ENCODE results near the gene TRAPPC12. TPM values are rescaled to one million over a fixed set of nuclear protein-coding genes. Genes with fewer than 3 reads are reported as not detected.
"Not testable (repeated sequence)": the region's sequence is repeated elsewhere in the genome, so short reads cannot be mapped to it uniquely, and the experiment has no call there.

Gene TRAPPC12
- total and polyA plus RNA-seq, 7 experiments from 2014 or later, result 29.8 to 160 (median 104) TPM

DNA sequence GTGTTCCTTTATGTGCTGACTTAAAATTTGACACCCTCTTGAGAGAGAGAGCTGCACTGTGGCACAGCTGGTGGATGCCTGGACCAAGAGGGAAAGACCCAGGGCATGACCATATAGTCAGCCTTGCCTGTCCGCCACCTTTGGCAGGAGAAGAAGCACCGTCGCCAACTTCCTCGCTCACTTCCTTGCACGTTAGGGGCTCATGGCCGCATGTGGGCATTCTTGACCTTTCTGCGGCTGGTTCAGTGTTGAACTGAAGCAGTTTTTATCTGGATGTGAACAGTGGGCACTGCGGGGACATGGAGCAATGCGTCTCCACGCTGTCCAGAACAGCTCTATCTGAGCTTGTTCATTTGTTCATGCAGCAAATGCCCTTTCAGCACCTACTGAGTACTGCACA is 66.9 kb downstream of the TRAPPC12 start:
- H3K27me3 Mint-ChIP-seq, result no peaks in the 10 kb centered on the region

DNA sequence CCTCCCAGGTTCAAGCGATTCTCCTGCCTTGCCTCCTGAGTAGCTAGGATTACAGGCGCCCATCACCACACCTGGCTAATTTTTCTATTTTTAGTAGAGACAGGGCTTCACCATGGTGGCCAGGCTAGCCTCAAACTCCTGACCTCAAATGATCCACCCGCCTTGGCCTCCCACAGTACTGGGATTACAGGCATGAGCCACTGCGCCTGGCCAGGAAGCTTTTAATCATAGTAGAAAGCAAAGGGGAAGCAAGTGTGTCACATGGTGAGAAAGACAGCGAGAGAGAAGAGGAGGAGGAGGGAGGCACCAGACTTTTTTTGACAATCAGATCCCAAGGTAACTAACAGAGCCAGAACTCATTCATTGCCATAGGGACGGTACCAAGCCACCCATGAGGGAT is 67.7 kb downstream of the TRAPPC12 start:
- H3K4me1 Mint-ChIP-seq; POLR2A ChIA-PET; H3K9me3 Mint-ChIP-seq; intact Hi-C loops (cut with micrococcal nuclease); H3K27ac Mint-ChIP-seq; H3K4me1 ChIP-seq (ENCODE audit: control insufficient read depth in 2 of 2, insufficient read depth in 2 of 2, low read length in 2 of 2); H3K4me3 Mint-ChIP-seq; H3K27ac ChIP-seq (ENCODE audit: low read depth, low read length); CTCF ChIA-PET; H3K4me3 ChIP-seq (ENCODE audit: low read length); H3K9me3 ChIP-seq (ENCODE audit: control insufficient read depth in 2 of 3, low read length in 3 of 3); H3K27me3 ChIP-seq (ENCODE audit: control insufficient read depth in 2 of 2, insufficient read depth in 2 of 2, low read length in 2 of 2); ATAC-seq; DNase-seq; H3K27me3 Mint-ChIP-seq: not testable (repeated sequence)
- H3K36me3 ChIP-seq (ENCODE audit: control insufficient read depth in 2 of 3, insufficient read depth in 3 of 3, low read length in 3 of 3), result peaks cover 0 to 85% (median 5%) of the 10 kb centered on the region in 3 experiments
- H3K36me3 Mint-ChIP-seq, result peaks cover 3 to 63% (median 13%) of the 10 kb centered on the region in 5 donors

More for the DNA sequence above, 66.9 kb downstream of the TRAPPC12 start:
- intact Hi-C loops (cut with micrococcal nuclease), result no loop called here
- Histone ChIP-seq H3K4me1 (ENCODE audit: control insufficient read depth in 2 of 2, insufficient read depth in 2 of 2, low read length in 2 of 2) (no peaks in the 10 kb centered on the region), H3K27me3 (ENCODE audit: control insufficient read depth in 2 of 2, insufficient read depth in 2 of 2, low read length in 2 of 2) (no peaks in the 10 kb centered on the region), H3K27ac (ENCODE audit: low read depth, low read length) (no peak overlapping the region), H3K4me3 (ENCODE audit: low read length) (no peak overlapping the region), H3K9me3 (ENCODE audit: control insufficient read depth in 2 of 3, low read length in 3 of 3) (no peaks in the 10 kb centered on the region), H3K36me3 (ENCODE audit: control insufficient read depth in 2 of 3, insufficient read depth in 3 of 3, low read length in 3 of 3) (peaks cover 0 to 77% (median 5%) of the 10 kb centered on the region in 3 experiments)
- no peaks in the 10 kb centered on the region for H3K9me3 Mint-ChIP-seq
- H3K36me3 Mint-ChIP-seq, result peaks cover 3 to 63% (median 13%) of the 10 kb centered on the region in 5 donors
- POLR2A ChIA-PET, result no interaction called here
- DNase-seq (no peak), ATAC-seq (no peak)
- no peak overlapping the region for H3K27ac Mint-ChIP-seq
- no peak overlapping the region for H3K4me3 Mint-ChIP-seq
- CTCF ChIA-PET, result no interaction called here
- peaks cover 0 to 9% (median 2%) of the 10 kb centered on the region in 7 donors for H3K4me1 Mint-ChIP-seq

DNA sequence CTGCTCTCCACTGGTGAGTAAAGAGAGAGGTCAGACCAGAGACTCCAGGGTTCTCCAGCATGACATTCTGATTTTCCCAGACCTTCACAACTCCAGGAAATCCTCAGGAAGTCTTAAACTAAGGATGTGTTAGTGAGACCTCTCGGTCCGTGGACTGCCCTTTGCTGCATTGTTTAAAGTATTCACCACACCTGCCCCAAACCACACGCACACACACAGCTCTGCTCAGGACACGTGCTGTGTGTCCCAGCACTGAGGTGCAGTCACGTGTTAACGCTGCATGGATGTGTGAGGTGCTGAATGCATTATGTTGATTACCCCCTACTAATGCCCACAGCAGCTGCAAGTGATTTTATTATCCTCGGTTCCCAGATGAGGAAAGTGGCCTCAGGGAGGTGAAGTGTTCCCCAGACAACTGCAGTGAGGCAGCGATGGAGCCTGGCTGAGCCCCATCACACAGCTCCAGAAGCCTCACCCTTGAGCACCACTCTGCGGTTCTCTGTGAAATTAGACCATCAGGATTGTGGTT is 68.4 kb downstream of the TRAPPC12 start:
- Mint-ChIP-seq H3K27ac (peak overlapping the region in 1 of 9 donors; percentile 56), H3K4me1 (peaks cover 0 to 2% (median 0%) of the 10 kb centered on the region in 7 donors), H3K27me3 (no peaks in the 10 kb centered on the region), H3K4me3 (no peak overlapping the region), H3K36me3 (peaks cover 3 to 64% (median 13%) of the 10 kb centered on the region in 5 donors), H3K9me3 (no peaks in the 10 kb centered on the region)
- Histone ChIP-seq H3K4me1 (ENCODE audit: control insufficient read depth in 2 of 2, insufficient read depth in 2 of 2, low read length in 2 of 2) (no peaks in the 10 kb centered on the region), H3K27me3 (ENCODE audit: control insufficient read depth in 2 of 2, insufficient read depth in 2 of 2, low read length in 2 of 2) (no peaks in the 10 kb centered on the region), H3K9me3 (ENCODE audit: control insufficient read depth in 2 of 3, low read length in 3 of 3) (no peaks in the 10 kb centered on the region), H3K27ac (ENCODE audit: low read depth, low read length) (no peak overlapping the region), H3K36me3 (ENCODE audit: control insufficient read depth in 2 of 3, insufficient read depth in 3 of 3, low read length in 3 of 3) (peaks cover 0 to 92% (median 5%) of the 10 kb centered on the region in 3 experiments), H3K4me3 (ENCODE audit: low read length) (no peak overlapping the region)
- intact Hi-C loops (cut with micrococcal nuclease), result no loop called here
- DNase-seq (no peak), ATAC-seq (no peak)
- ChIA-PET POLR2A (no interaction called here), CTCF (no interaction called here)

GRCh38 chr2:3448441-3448911 is 69.0 kb downstream of the TRAPPC12 start:
- H3K27me3 ChIP-seq (ENCODE audit: control insufficient read depth in 2 of 2, insufficient read depth in 2 of 2, low read length in 2 of 2); H3K4me1 Mint-ChIP-seq; H3K4me3 ChIP-seq (ENCODE audit: low read length); CTCF ChIA-PET; H3K9me3 Mint-ChIP-seq; H3K9me3 ChIP-seq (ENCODE audit: control insufficient read depth in 2 of 3, low read length in 3 of 3); DNase-seq; H3K4me3 Mint-ChIP-seq; H3K27ac ChIP-seq (ENCODE audit: low read depth, low read length); intact Hi-C loops (cut with micrococcal nuclease); H3K4me1 ChIP-seq (ENCODE audit: control insufficient read depth in 2 of 2, insufficient read depth in 2 of 2, low read length in 2 of 2); H3K27me3 Mint-ChIP-seq; ATAC-seq; POLR2A ChIA-PET: not testable (repeated sequence)
- H3K27ac Mint-ChIP-seq, result peak overlapping the region in 1 of 9 donors; percentile 62
- peaks cover 3 to 69% (median 13%) of the 10 kb centered on the region in 5 donors for H3K36me3 Mint-ChIP-seq
- H3K36me3 ChIP-seq (ENCODE audit: control insufficient read depth in 2 of 3, insufficient read depth in 3 of 3, low read length in 3 of 3), result peaks cover 0 to 94% (median 5%) of the 10 kb centered on the region in 3 experiments

- intact Hi-C loops (cut with micrococcal nuclease), result no loop called here
- no peak overlapping the region for H3K4me3 Mint-ChIP-seq
- H3K27me3 ChIP-seq (ENCODE audit: control insufficient read depth in 2 of 2, insufficient read depth in 2 of 2, low read length in 2 of 2), result no peaks in the 10 kb centered on the region
- no peak overlapping the region for H3K4me3 ChIP-seq (ENCODE audit: low read length)
- H3K27me3 Mint-ChIP-seq, result no peaks in the 10 kb centered on the region
- DNase-seq, result no peak
- H3K27ac Mint-ChIP-seq, result peak overlapping the region in 1 of 9 donors; percentile 64
- H3K36me3 Mint-ChIP-seq, result peaks cover 3 to 64% (median 13%) of the 10 kb centered on the region in 5 donors
- H3K4me1 Mint-ChIP-seq, result peaks cover 0 to 4% (median 0%) of the 10 kb centered on the region in 7 donors
- H3K27ac ChIP-seq (ENCODE audit: low read depth, low read length), result no peak overlapping the region
- H3K4me1 ChIP-seq (ENCODE audit: control insufficient read depth in 2 of 2, insufficient read depth in 2 of 2, low read length in 2 of 2), result no peaks in the 10 kb centered on the region
- ChIA-PET CTCF (no interaction called here), POLR2A (no interaction called here)
- H3K36me3 ChIP-seq (ENCODE audit: control insufficient read depth in 2 of 3, insufficient read depth in 3 of 3, low read length in 3 of 3), result peaks cover 0 to 88% (median 5%) of the 10 kb centered on the region in 3 experiments
- H3K9me3 ChIP-seq (ENCODE audit: control insufficient read depth in 2 of 3, low read length in 3 of 3), result no peaks in the 10 kb centered on the region
- H3K9me3 Mint-ChIP-seq, result no peaks in the 10 kb centered on the region
- no peak for ATAC-seq
These were observed 69.6 kb downstream of the TRAPPC12 start for GRCh38 chr2:3449086-3449485.

DNA sequence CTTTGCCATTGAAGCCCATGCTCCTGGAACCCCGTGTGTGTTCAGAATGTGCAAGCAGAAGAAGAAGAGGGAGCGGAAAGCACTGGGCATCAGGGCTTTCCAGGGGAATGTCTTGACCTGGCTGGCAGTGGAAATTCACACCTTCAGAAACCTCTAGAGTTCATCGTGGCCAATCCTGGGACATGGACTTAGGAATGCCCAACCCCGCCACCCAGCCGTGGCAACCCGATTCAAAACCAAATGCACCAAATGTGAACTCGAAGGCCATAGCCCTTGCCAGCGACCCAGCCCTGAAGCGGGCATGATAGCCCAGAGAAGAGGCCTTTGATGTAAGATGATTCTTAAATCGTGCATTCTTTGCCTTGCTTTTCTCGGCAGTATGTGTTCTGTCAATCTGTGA is 70.4 kb downstream of the TRAPPC12 start:
- no peaks in the 10 kb centered on the region for H3K27me3 ChIP-seq (ENCODE audit: control insufficient read depth in 2 of 2, insufficient read depth in 2 of 2, low read length in 2 of 2)
- no peak overlapping the region for H3K4me3 Mint-ChIP-seq
- no peaks in the 10 kb centered on the region for H3K9me3 Mint-ChIP-seq
- H3K4me1 ChIP-seq (ENCODE audit: control insufficient read depth in 2 of 2, insufficient read depth in 2 of 2, low read length in 2 of 2), result no peaks in the 10 kb centered on the region
- peaks cover 0 to 87% (median 5%) of the 10 kb centered on the region in 3 experiments for H3K36me3 ChIP-seq (ENCODE audit: control insufficient read depth in 2 of 3, insufficient read depth in 3 of 3, low read length in 3 of 3)
- H3K4me3 ChIP-seq (ENCODE audit: low read length), result no peak overlapping the region
- POLR2A ChIA-PET, result no interaction called here
- no peak overlapping the region for H3K27ac ChIP-seq (ENCODE audit: low read depth, low read length)
- DNase-seq (no peak), ATAC-seq (no peak)
- CTCF ChIA-PET, result no interaction called here
- peaks cover 0 to 4% (median 0%) of the 10 kb centered on the region in 7 donors for H3K4me1 Mint-ChIP-seq
- peaks cover 0 to 63% (median 13%) of the 10 kb centered on the region in 5 donors for H3K36me3 Mint-ChIP-seq
- intact Hi-C loops (cut with micrococcal nuclease), result no loop called here
- H3K9me3 ChIP-seq (ENCODE audit: control insufficient read depth in 2 of 3, low read length in 3 of 3), result no peaks in the 10 kb centered on the region
- no peaks in the 10 kb centered on the region for H3K27me3 Mint-ChIP-seq
- H3K27ac Mint-ChIP-seq, result no peak overlapping the region

DNA sequence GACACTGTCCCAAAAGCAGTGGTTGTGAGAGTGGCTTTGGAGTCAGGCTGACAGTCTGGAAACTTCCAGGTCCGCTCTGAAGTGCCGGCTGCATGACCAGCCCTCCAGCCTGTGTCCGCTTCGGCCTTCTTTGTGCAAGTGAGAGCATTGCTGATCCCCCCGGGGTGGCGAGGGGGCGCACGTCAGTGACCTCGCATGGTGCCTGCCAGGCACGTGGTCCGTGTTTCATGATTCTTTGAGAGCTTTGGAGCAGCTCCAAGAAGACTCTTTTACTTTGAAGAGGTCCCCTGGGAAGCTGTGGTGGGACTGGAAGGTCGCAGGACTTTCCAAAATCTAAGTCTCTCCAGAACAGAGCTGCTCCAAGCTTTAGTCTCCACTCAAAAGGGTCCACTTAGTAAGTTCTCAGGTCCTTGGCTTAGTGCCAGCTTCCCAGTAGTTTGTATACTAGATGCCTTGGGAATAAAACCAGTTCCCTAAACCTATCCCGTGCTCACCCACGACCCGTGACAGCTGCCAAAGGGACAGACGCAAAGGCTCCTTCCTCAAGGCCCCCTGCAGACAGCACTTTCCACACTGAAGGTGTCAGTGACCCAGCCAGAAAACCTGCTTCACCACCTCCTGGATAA is 71.0 kb downstream of the TRAPPC12 start:
- Histone ChIP-seq H3K4me3 (ENCODE audit: low read length) (no peak overlapping the region), H3K27me3 (ENCODE audit: control insufficient read depth in 2 of 2, insufficient read depth in 2 of 2, low read length in 2 of 2) (no peaks in the 10 kb centered on the region), H3K27ac (ENCODE audit: low read depth, low read length) (no peak overlapping the region), H3K4me1 (ENCODE audit: control insufficient read depth in 2 of 2, insufficient read depth in 2 of 2, low read length in 2 of 2) (no peaks in the 10 kb centered on the region), H3K9me3 (ENCODE audit: control insufficient read depth in 2 of 3, low read length in 3 of 3) (no peaks in the 10 kb centered on the region), H3K36me3 (ENCODE audit: control insufficient read depth in 2 of 3, insufficient read depth in 3 of 3, low read length in 3 of 3) (peaks cover 0 to 82% (median 5%) of the 10 kb centered on the region in 3 experiments)
- no peaks in the 10 kb centered on the region for H3K27me3 Mint-ChIP-seq
- H3K4me3 Mint-ChIP-seq, result no peak overlapping the region
- H3K36me3 Mint-ChIP-seq, result peaks cover 0 to 66% (median 13%) of the 10 kb centered on the region in 5 donors
- no peaks in the 10 kb centered on the region for H3K9me3 Mint-ChIP-seq
- ChIA-PET POLR2A (no interaction called here), CTCF (no interaction called here)
- intact Hi-C loops (cut with micrococcal nuclease), result no loop called here
- H3K4me1 Mint-ChIP-seq, result peaks cover 0 to 4% (median 0%) of the 10 kb centered on the region in 7 donors
- peak overlapping the region in 1 of 9 donors; percentile 38 for H3K27ac Mint-ChIP-seq
- ATAC-seq (no peak), DNase-seq (no peak)

All from naive thymus-derived CD4-positive, alpha-beta T cell (primary cell).